Thyroid gland (tissue), 4 donors: ENCODE data around the gene PIEZO2.

ENCODE experiments used
- POLR2A ChIP-seq, 2 donors: fragments of 450-650 bp; IDR thresholded peaks; one replicate each; pipeline ENCODE4 v1.6.1; 2017; ENCODE audit warnings: antibody characterized with exemption in 2 of 2, mild to moderate bottlenecking in 2 of 2, moderate library complexity in 1 of 2
- TF ChIP-seq, protein P1 (sequence below), 6 experiments: fragments of 200-600 bp in 3 of 6; fragments of 450-650 bp in 3 of 6; sonication (generic) in 3 of 6; IDR thresholded peaks; one replicate each; pipeline ENCODE4 v1.5.1; 2016 to 2019; ENCODE audit warnings: antibody characterized with exemption in 6 of 6, mild to moderate bottlenecking in 2 of 6, inconsistent platforms in 1 of 6, moderate library complexity in 1 of 6

GRCh38 chr18:10890022-10890421, 259.3 kb downstream of the PIEZO2 start:
- TF ChIP-seq, protein P1, sequence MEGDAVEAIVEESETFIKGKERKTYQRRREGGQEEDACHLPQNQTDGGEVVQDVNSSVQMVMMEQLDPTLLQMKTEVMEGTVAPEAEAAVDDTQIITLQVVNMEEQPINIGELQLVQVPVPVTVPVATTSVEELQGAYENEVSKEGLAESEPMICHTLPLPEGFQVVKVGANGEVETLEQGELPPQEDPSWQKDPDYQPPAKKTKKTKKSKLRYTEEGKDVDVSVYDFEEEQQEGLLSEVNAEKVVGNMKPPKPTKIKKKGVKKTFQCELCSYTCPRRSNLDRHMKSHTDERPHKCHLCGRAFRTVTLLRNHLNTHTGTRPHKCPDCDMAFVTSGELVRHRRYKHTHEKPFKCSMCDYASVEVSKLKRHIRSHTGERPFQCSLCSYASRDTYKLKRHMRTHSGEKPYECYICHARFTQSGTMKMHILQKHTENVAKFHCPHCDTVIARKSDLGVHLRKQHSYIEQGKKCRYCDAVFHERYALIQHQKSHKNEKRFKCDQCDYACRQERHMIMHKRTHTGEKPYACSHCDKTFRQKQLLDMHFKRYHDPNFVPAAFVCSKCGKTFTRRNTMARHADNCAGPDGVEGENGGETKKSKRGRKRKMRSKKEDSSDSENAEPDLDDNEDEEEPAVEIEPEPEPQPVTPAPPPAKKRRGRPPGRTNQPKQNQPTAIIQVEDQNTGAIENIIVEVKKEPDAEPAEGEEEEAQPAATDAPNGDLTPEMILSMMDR (IDR thresholded peaks at IDR 0.05) = no peak
- TF ChIP-seq POLR2A (IDR thresholded peaks at IDR 0.05) = no peak
